H1 (cell line): ENCODE results near the gene HS6ST1. TPM values are rescaled to one million over a fixed set of nuclear protein-coding genes. Genes with fewer than 3 reads are reported as not detected.

Source experiments
- CTCF ChIA-PET: fragments of 300-600 bp; sonication (Branson Sonifier 250); formaldehyde crosslinking; loops from one replicate; lab custom pipeline; 2021; ENCODE audit not compliant: partially characterized antibody; lab: Charles Lee
- POLR2A ChIA-PET: fragments of 300-600 bp; sonication (Branson Sonifier 250); formaldehyde crosslinking; loops from one replicate; lab custom pipeline; 2021; ENCODE audit warnings: inconsistent platforms; ENCODE audit not compliant: partially characterized antibody; lab: Charles Lee
- DNase-seq, 2 experiments: peaks; one replicate each; pipeline versions ENCODE4 v3.0.0 to v3.0.0-alpha.2; 2010 to 2022; ENCODE audit warnings: low spot score in 2 of 2, low read depth in 1 of 2, mixed read lengths in 1 of 2
- FAIRE-seq: peaks from 2 replicates; lab custom pipeline; 2011; peaks lifted over from hg19 to GRCh38; lab: Jason Lieb, UNC
- H2AFZ ChIP-seq: 2 replicates; pipeline ENCODE4 v1.8.1; 2012; ENCODE audit warnings: low read length, inconsistent platforms
- H2AK5ac ChIP-seq: 2 replicates; pipeline ENCODE4 v1.6.1; 2013; ENCODE audit warnings: low read depth, low read length
- H2BK120ac ChIP-seq: replicated peaks from 2 replicates; pipeline ENCODE3; 2013; ENCODE audit warnings: low read depth, low read length, inconsistent platforms
- H2BK12ac ChIP-seq: 2 replicates; pipeline ENCODE4 v1.6.1; 2013; ENCODE audit warnings: low read depth, low read length
- H2BK15ac ChIP-seq: 2 replicates; pipeline ENCODE4 v1.6.1; 2013; ENCODE audit warnings: low read length
- H2BK20ac ChIP-seq: 2 replicates; pipeline ENCODE4 v1.6.1; 2013; ENCODE audit warnings: low read length
- H2BK5ac ChIP-seq: 2 replicates; pipeline ENCODE4 v1.6.1; 2013; ENCODE audit warnings: low read depth, low read length
- H3K14ac ChIP-seq: 2 replicates; pipeline ENCODE4 v1.6.1; 2013; ENCODE audit warnings: inconsistent platforms; ENCODE audit not compliant: insufficient read length
- H3K18ac ChIP-seq: 2 replicates; pipeline ENCODE4 v1.6.1; 2013; ENCODE audit warnings: low read length; ENCODE audit errors: extremely low read depth
- H3K23ac ChIP-seq: 2 replicates; pipeline ENCODE4 v1.6.1; 2013; ENCODE audit warnings: inconsistent platforms; ENCODE audit not compliant: insufficient read length
- H3K23me2 ChIP-seq: 2 replicates; pipeline ENCODE4 v1.6.1; 2013; ENCODE audit warnings: low read depth, low read length
- H3K27ac ChIP-seq: 2 replicates; pipeline ENCODE4 v1.6.1; 2011; ENCODE audit warnings: low read depth, low read length, inconsistent platforms
- H3K27me3 ChIP-seq, 4 experiments: replicated peaks in 1 of 4; 1 replicate in 1 of 4; 2 replicates in 3 of 4; pipeline versions ENCODE4 v1.6.1 to v1.8.1; 2011 to 2013; ENCODE audit warnings: low read length in 3 of 4, mild to moderate bottlenecking in 3 of 4, inconsistent platforms in 2 of 4, mixed read lengths in 2 of 4, moderate library complexity in 1 of 4; ENCODE audit not compliant: control insufficient read depth in 3 of 4, insufficient read depth in 3 of 4; ENCODE audit errors: extremely low read depth in 1 of 4
- H3K36me3 ChIP-seq, 4 experiments: 2 replicates each; pipeline versions ENCODE4 v1.6.1 to v1.8.1; 2011 to 2013; ENCODE audit warnings: mild to moderate bottlenecking in 4 of 4, low read length in 3 of 4, moderate library complexity in 2 of 4, control low read depth in 1 of 4, inconsistent platforms in 1 of 4; ENCODE audit not compliant: insufficient read depth in 4 of 4, control insufficient read depth in 2 of 4
- H3K4ac ChIP-seq: replicated peaks from 2 replicates; pipeline ENCODE3; 2013; ENCODE audit warnings: low read length, low read depth, mixed read lengths, inconsistent platforms; ENCODE audit not compliant: insufficient read length
- H3K4me1 ChIP-seq, 4 experiments: replicated peaks in 1 of 4; 1 replicate in 1 of 4; 2 replicates in 3 of 4; pipeline versions ENCODE4 v1.6.1 to v1.8.1; 2011 to 2013; ENCODE audit warnings: low read length in 3 of 4, inconsistent platforms in 2 of 4, mixed read lengths in 1 of 4; ENCODE audit not compliant: insufficient read depth in 4 of 4, control insufficient read depth in 3 of 4
- H3K4me2 ChIP-seq, 2 experiments: 2 replicates each; pipeline versions ENCODE4 v1.6.1 to v1.8.1; 2011 to 2013; ENCODE audit warnings: low read depth in 2 of 2, low read length in 2 of 2, control low read depth in 1 of 2, inconsistent platforms in 1 of 2, mild to moderate bottlenecking in 1 of 2; ENCODE audit not compliant: insufficient read depth in 1 of 2
- H3K4me3 ChIP-seq, 4 experiments: fragments of 200-600, 300-600 bp in 1 of 4; sonication (generic), shearing (Covaris generic), sonication (Bioruptor Twin) in 1 of 4; 2 replicates each; pipeline versions ENCODE4 v1.5.1 to v1.8.1; 2011 to 2016; ENCODE audit warnings: low read length in 4 of 4, low read depth in 3 of 4, control low read depth in 2 of 4, inconsistent platforms in 2 of 4, mild to moderate bottlenecking in 2 of 4, mixed read lengths in 1 of 4, moderate library complexity in 1 of 4; ENCODE audit not compliant: insufficient read depth in 2 of 4; ENCODE audit errors: extremely low read depth in 1 of 4
- H3K56ac ChIP-seq: replicated peaks from 2 replicates; pipeline ENCODE3; 2013; ENCODE audit warnings: low read depth, mild to moderate bottlenecking, mixed read lengths, low read length, inconsistent platforms; ENCODE audit not compliant: insufficient read length
- H3K79me1 ChIP-seq: 2 replicates; pipeline ENCODE4 v1.6.1; 2013; ENCODE audit warnings: low read depth, low read length, control low read depth
- H3K79me2 ChIP-seq, 2 experiments: 2 replicates each; pipeline versions ENCODE4 v1.6.1 to v1.8.1; 2012 to 2013; ENCODE audit warnings: low read length in 2 of 2, mild to moderate bottlenecking in 2 of 2, inconsistent platforms in 1 of 2; ENCODE audit not compliant: insufficient read depth in 2 of 2, control insufficient read depth in 1 of 2
- H3K9ac ChIP-seq, 4 experiments: replicated peaks in 1 of 4; 1 replicate in 1 of 4; 2 replicates in 3 of 4; pipeline versions ENCODE4 v1.6.1 to v1.8.1; 2011 to 2013; ENCODE audit warnings: low read depth in 3 of 4, low read length in 3 of 4, control low read depth in 2 of 4, mild to moderate bottlenecking in 2 of 4, moderate library complexity in 2 of 4, inconsistent platforms in 1 of 4; ENCODE audit errors: extremely low read depth in 1 of 4
- H3K9me3 ChIP-seq, 2 experiments: 2 replicates each; pipeline versions ENCODE4 v1.6.1 to v1.8.1; 2012 to 2013; ENCODE audit warnings: mild to moderate bottlenecking in 2 of 2, moderate library complexity in 2 of 2, control low read depth in 1 of 2, inconsistent platforms in 1 of 2, low read depth in 1 of 2, low read length in 1 of 2, mixed read lengths in 1 of 2; ENCODE audit not compliant: insufficient read depth in 2 of 2
- H4K20me1 ChIP-seq, 2 experiments: replicated peaks in 1 of 2; 2 replicates each; pipeline versions ENCODE3 to v1.8.1; 2011 to 2013; ENCODE audit warnings: inconsistent platforms in 2 of 2, low read length in 2 of 2, mild to moderate bottlenecking in 1 of 2; ENCODE audit not compliant: insufficient read depth in 2 of 2, control insufficient read depth in 1 of 2
- H4K5ac ChIP-seq: 2 replicates; pipeline ENCODE4 v1.6.1; 2013; ENCODE audit warnings: low read length, low read depth, mixed read lengths, inconsistent platforms; ENCODE audit not compliant: insufficient read length
- H4K8ac ChIP-seq: 2 replicates; pipeline ENCODE4 v1.8.0; 2013; ENCODE audit warnings: mild to moderate bottlenecking, moderate library complexity, low read length, inconsistent platforms; ENCODE audit not compliant: insufficient read depth; ENCODE audit errors: extremely low read depth
- H4K91ac ChIP-seq: replicated peaks from 2 replicates; pipeline ENCODE3; 2013; ENCODE audit warnings: low read length, mixed read lengths, inconsistent platforms; ENCODE audit not compliant: insufficient read length
- BCL11A ChIP-seq, 2 experiments: IDR thresholded peaks; one replicate each; pipeline ENCODE4 v1.6.1; 2011; ENCODE audit warnings: low read depth in 2 of 2, low read length in 2 of 2, mild to moderate bottlenecking in 2 of 2
- CREB1 ChIP-seq: IDR thresholded peaks from 2 replicates; pipeline ENCODE4 v1.6.1; 2012; ENCODE audit warnings: inconsistent platforms
- GABPA ChIP-seq: IDR thresholded peaks from 2 replicates; pipeline ENCODE4 v1.6.1; 2011; ENCODE audit warnings: mild to moderate bottlenecking, low read length, moderate library complexity, borderline replicate concordance; ENCODE audit not compliant: insufficient read depth
- HDAC2 ChIP-seq, 2 experiments: fragments of 300-600 bp in 1 of 2; sonication (generic) in 1 of 2; IDR thresholded peaks; 2 replicates each; pipeline ENCODE4 v1.6.1; 2011 to 2012; ENCODE audit warnings: low read depth in 2 of 2, low read length in 2 of 2, mild to moderate bottlenecking in 2 of 2, moderate library complexity in 2 of 2, borderline replicate concordance in 1 of 2, inconsistent platforms in 1 of 2
- JUN ChIP-seq: IDR thresholded peaks from 2 replicates; pipeline ENCODE4 v1.6.1; 2011; ENCODE audit warnings: low read depth, mild to moderate bottlenecking, improper control_type of control experiment, low read length
- KDM4A ChIP-seq: IDR thresholded peaks from one replicate; pipeline ENCODE4 v1.7.1; 2012; ENCODE audit warnings: low read depth, mild to moderate bottlenecking, moderate library complexity, low read length, inconsistent platforms; ENCODE audit not compliant: severe bottlenecking
- RBBP5 ChIP-seq: IDR thresholded peaks from 2 replicates; pipeline ENCODE4 v1.7.1; 2012; ENCODE audit warnings: low read depth, mild to moderate bottlenecking, inconsistent platforms, low read length, moderate library complexity, borderline replicate concordance
- RXRA ChIP-seq: IDR thresholded peaks from 2 replicates; pipeline ENCODE4 v1.6.1; 2011; ENCODE audit warnings: low read depth, mild to moderate bottlenecking, low read length, moderate library complexity; ENCODE audit not compliant: insufficient read depth
- SRF ChIP-seq: IDR thresholded peaks from 2 replicates; pipeline ENCODE4 v1.6.1; 2011; ENCODE audit warnings: mild to moderate bottlenecking, low read depth, low read length, moderate library complexity
- SUZ12 ChIP-seq: fragments of 200-600 bp; sonication (generic); IDR thresholded peaks from 2 replicates; pipeline ENCODE4 v1.6.1; 2012; ENCODE audit warnings: mild to moderate bottlenecking, inconsistent platforms, low read length, moderate library complexity, mixed read lengths
- TAF1 ChIP-seq: IDR thresholded peaks from 2 replicates; pipeline ENCODE4 v1.6.1; 2011; ENCODE audit warnings: mild to moderate bottlenecking, low read depth, low read length
- WGBS, 2 experiments: shearing (Covaris generic) in 1 of 2; methylation state at CpG; one replicate each; pipeline versions ENCODE4 v1.1.6 to v1.1.7; 2013 to 2015; ENCODE audit warnings: low lambda C conversion rate in 2 of 2, mixed read lengths in 2 of 2, inconsistent platforms in 1 of 2, low coverage in 1 of 2, missing lambda C conversion rate in 1 of 2; ENCODE audit not compliant: insufficient replicate concordance in 2 of 2, insufficient coverage in 1 of 2, insufficient read length in 1 of 2; ENCODE audit errors: extremely low coverage in 1 of 2, missing lambda C conversion rate in 1 of 2; 5-methylcytosine and 5-hydroxymethylcytosine counted together
- polyA plus RNA-seq, 7 experiments: library from polyadenylated mRNA; depleted of rRNA in 3 of 7; stranded (reverse) in 5 of 7; unstranded in 2 of 7; fragments of >200 nt in 5 of 7; fragments of 200-250 nt in 2 of 7; gene quantifications; 1 replicate in 5 of 7; 2 replicates in 1 of 7; 4 replicates in 1 of 7; pipeline versions ENCODE4 v1.2.1 to v1.2.3, GENCODE V29; 2011 to 2013; ENCODE audit warnings: missing spikeins in 2 of 7, mixed read lengths in 2 of 7
- total RNA-seq: library from RNA; stranded (reverse); fragmentation: NEBNext Ultra II Directional; extraction: Animal tissue kit (Norgen Biotek cat#: 25700); gene quantifications from 2 replicates; pipeline ENCODE4 v1.2.1, GENCODE V29; 2021

HS6ST1 gene
- total and polyA plus RNA-seq, 2 of the 8 experiments (the other 6 are each of a cell fraction or from before 2014, with no cell fraction given) = 37.4 to 74.6 TPM

DNA sequence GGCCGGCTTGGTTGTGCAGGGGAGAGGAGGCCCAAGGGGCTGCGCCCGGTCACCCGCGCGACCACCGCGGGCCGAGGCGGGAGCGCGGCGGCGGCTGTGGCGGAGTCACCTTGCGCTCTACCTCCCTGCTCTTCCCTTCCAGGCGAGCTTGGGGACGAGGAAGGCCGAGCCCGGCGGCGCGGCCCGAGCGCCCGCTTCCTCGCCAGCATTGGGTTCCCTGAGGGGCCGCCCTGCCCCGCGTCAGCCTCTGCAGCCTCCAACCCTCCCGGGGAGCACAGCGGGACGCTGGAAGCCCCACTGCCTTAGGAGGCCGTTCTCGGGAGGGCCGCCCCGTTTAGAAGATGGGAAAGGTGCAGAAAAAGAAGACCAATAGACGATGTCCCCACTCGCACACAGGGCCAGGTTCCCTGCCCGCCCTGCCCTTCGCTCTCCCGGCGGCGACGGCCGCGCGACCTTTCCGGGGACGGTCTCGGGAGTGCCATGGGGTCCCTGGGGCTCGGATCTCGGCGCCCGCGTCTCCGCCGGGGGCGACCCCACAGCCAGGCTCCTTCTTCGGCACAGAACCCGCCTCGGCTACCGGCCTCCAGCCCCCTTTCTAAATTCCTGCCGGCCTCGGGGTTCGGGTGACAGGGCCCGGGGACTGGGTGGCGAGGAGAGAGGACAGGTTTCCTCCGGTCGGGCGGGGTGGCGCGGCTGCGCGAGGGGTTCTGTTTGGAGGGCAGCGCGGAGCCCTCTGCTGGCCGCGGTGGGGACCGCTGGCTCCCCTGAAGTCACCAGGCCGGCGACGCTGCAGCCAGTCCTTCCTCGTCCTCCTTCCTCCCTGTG is 85.5 kb downstream of the HS6ST1 start:
- Histone ChIP-seq H3K27me3 (peaks cover 0 to 19% (median 9%) of the 10 kb centered on the region in 4 experiments; a peak in 5 of 7 replicates), H2BK5ac (no peak overlapping the region), H4K8ac (peak overlapping the region; percentile 45; the same call in 1 of the 2 replicates), H3K4ac (no peak overlapping the region), H3K4me2 (peak overlapping the region; percentile 56 to 90), H3K18ac (peak overlapping the region; percentile 17; the same call in 1 of the 2 replicates), H3K56ac (no peak overlapping the region), H3K9me3 (no peaks in the 10 kb centered on the region), H2AFZ (peak overlapping the region; percentile 58; the same call in 1 of the 2 replicates), H3K36me3 (no peaks in the 10 kb centered on the region), H4K5ac (no peak overlapping the region), H4K91ac (no peak overlapping the region), H3K9ac (peak overlapping the region in 2 of 4 experiments; percentile 13 to 52; a peak in 2 of 7 replicates), H2BK120ac (no peak overlapping the region), H3K79me2 (no peaks in the 10 kb centered on the region), H2BK15ac (no peak overlapping the region), H3K27ac (no peak overlapping the region), H3K79me1 (no peaks in the 10 kb centered on the region), H2BK12ac (0 out of 2 replicates have a peak overlapping the region, but pooled peaks have one; percentile 50), H3K14ac (no peak overlapping the region), H3K4me3 (peak overlapping the region; percentile 53 to 75 (median 69)), H3K23ac (no peak overlapping the region), H3K4me1 (peaks cover 0 to 3% (median 0%) of the 10 kb centered on the region in 4 experiments; a peak in 2 of 7 replicates), H2BK20ac (no peak overlapping the region), H2AK5ac (no peak overlapping the region), H3K23me2 (peaks cover 10% of the 10 kb centered on the region; the same call in 1 of the 2 replicates), H4K20me1 (no peaks in the 10 kb centered on the region)
- FAIRE-seq (peak; percentile 72), DNase-seq (peak; percentile 54 to 93)
- ChIA-PET POLR2A (no interaction called here), CTCF (interaction anchor here (0.6 to 1.8 kb wide), 18 partner anchors 9 to 72 kb away, joined by 3 to 8 read pairs (median 3); no protein-coding TSS in a partner anchor)
- WGBS, 2 experiments = 2% methylated on average over 59 of the region's 84 CpGs; no CpG with 5 or more reads in 1 of the 2 experiments
- TF ChIP-seq RXRA (no peak), HDAC2 (IDR thresholded peaks at IDR 0.05; ENCODE audit: borderline replicate concordance in 1 of 2, low read depth in 2 of 2, low read length in 2 of 2) (no peak), CREB1 (peak; percentile 39; the same call in 1 of the 2 replicates), SRF (no peak), GABPA (peak; percentile 29; the same call in 1 of the 2 replicates), RBBP5 (peak; percentile 57; the same call in 1 of the 2 replicates), KDM4A (peak; percentile 99), SUZ12 (0 out of 2 replicates have a peak, but pooled peaks have one; percentile 25), JUN (no peak), BCL11A (IDR thresholded peaks at IDR 0.05; ENCODE audit: low read depth in 2 of 2, low read length in 2 of 2) (no peak), TAF1 (0 out of 2 replicates have a peak, but pooled peaks have one; percentile 20)
